Activated CD4-positive, alpha-beta T cell treated with anti-CD3 and anti-CD28 coated beads for 36 hours (primary cell): ENCODE measurements around the gene NDUFAF3. TPM values are rescaled to one million over a fixed set of nuclear protein-coding genes. Genes with fewer than 3 reads are reported as not detected.

Experiments used
- ATAC-seq: fragments of 200-7000 bp; cut with Tn5 transposase; one replicate; pipeline ENCODE4 v1.10.0; 2021; ENCODE audit warnings: mild to moderate bottlenecking, moderate library complexity
- CTCF ChIA-PET: fragments of 350-600 bp; sonication (Branson Sonifier 250); formaldehyde crosslinking; loops from one replicate; lab custom pipeline; 2021; ENCODE audit warnings: antibody characterized with exemption; lab: Charles Lee
- POLR2A ChIA-PET: fragments of 350-600 bp; sonication (Branson Sonifier 250); formaldehyde crosslinking; loops from one replicate; lab custom pipeline; 2021; ENCODE audit warnings: antibody characterized with exemption, inconsistent platforms; lab: Charles Lee
- DNase-seq: peaks from one replicate; pipeline ENCODE4 v3.0.0-alpha.2; 2020
- H3K27ac Mint-ChIP-seq: one replicate; pipeline ENCODE4 v1.8.0; 2021; ENCODE audit warnings: mixed read lengths
- H3K27me3 Mint-ChIP-seq: one replicate; pipeline ENCODE4 v1.8.0; 2021; ENCODE audit warnings: mixed read lengths
- H3K36me3 Mint-ChIP-seq: one replicate; pipeline ENCODE4 v1.8.0; 2021; ENCODE audit warnings: low read depth, mixed read lengths
- H3K4me1 Mint-ChIP-seq: one replicate; pipeline ENCODE4 v1.8.0; 2021; ENCODE audit warnings: mixed read lengths
- H3K4me3 Mint-ChIP-seq: one replicate; pipeline ENCODE4 v1.8.0; 2021; ENCODE audit warnings: mild to moderate bottlenecking, moderate library complexity, mixed read lengths
- H3K9me3 Mint-ChIP-seq: one replicate; pipeline ENCODE4 v1.8.0; 2021; ENCODE audit warnings: low read depth, mixed read lengths
- intact Hi-C, 2 experiments: fragments of 100-400 bp; cut with DNase I in 1 of 2; cut with micrococcal nuclease in 1 of 2; formaldehyde crosslinking; loops; one replicate each; pipeline versions ENCODE4 v1.14.2 to v1.15.1; 2022 to 2024; cut with DNase I, micrococcal nuclease
- total RNA-seq, 2 experiments: library from RNA; stranded (reverse); gene quantifications; one replicate each; pipeline ENCODE4 v1.2.3, GENCODE V29; 2021

NDUFAF3 gene
- total RNA-seq, 2 experiments from 2014 or later: 90.8 to 108 TPM

DNA sequence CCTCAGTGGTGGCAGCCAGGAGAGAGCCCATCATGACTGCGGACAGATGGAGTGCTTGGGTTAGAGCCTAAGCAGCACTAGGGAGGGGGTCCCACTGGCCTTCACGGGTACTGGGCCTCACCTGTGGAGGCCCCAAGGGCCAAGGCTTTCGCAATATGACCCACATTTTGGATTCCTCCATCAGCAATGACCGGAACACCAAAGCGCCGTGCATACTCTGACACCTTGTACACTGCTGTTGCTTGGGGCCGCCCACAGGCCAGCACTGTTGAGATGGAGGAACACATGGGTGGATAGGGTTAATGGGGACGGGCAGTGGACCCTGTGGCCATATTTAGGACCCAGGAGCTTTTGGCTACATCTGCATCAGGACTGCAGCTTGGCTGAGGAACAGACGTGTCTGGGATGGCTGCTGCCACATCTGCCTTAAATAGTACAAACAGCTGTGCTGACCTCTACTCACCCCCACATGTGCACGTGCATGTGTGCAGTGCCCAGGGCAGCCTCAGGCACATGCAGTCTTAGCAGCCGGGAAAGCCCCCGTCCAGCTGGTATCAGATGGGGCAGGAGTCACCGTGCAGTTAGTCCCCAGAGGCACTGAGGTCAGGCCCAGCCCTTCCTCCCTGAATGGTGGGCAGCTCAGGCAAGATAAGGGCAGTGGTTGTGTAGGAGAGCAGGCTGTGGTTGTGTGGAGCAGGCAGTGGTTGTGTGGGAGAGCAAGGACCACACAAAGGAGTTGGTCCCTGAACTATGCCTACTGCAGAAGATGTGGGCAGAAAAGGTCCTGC lies 3.3 kb downstream of the NDUFAF3 start:
- ChIA-PET POLR2A (interaction anchor here (5.0 kb wide), 1 partner anchor 68 kb away, joined by 31 read pairs; the partner anchor contains the start of gene QRICH1), CTCF (interaction anchor here (0.6 to 5.7 kb wide), 5 partner anchors 12 to 399 kb away, joined by 3 to 43 read pairs (median 5); partner anchors contain the start of genes P4HTM and WDR6)
- H3K36me3 Mint-ChIP-seq: peaks cover 69% of the 10 kb centered on the region

DNA sequence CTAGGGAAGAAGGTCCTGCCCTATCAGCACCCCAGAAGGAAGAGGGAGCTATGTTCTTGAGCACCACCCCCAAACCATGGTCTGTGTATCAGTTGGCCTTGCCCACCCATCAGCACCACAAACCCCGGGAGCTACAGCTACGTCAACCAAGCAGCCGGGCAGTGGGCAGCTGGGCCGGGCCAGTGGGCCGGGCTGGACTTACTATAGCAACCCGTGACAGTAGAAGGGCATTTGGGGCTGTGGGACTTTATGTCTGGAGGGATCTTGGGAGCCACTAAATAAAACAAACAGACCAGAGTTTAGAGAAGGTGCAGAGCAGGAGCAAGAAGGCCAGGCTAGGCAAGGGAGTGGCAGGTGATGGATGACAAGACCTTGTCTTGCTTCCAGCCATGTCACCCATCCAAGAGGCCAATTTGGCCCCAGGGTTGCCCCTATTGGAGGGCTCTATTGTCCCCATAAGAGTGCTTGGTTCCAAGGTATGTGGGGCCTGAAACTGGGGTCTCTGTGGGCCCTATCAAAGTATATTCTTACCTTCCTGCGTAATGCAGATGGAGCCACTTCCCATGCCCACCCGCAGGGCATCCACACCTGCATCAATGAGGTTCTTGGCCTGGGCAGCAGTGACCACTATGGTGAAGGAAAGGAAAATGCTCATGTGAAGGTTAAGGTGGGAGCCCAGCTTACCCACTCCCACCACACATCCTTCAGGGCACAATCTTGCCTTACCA lies 4.0 kb downstream of the NDUFAF3 start:
- Mint-ChIP-seq H3K4me3 (peak overlapping the region; percentile 89), H3K36me3 (peaks cover 69% of the 10 kb centered on the region), H3K9me3 (no peaks in the 10 kb centered on the region), H3K27me3 (no peaks in the 10 kb centered on the region), H3K4me1 (peaks cover 63% of the 10 kb centered on the region), H3K27ac (peak overlapping the region; percentile 97)
- POLR2A ChIA-PET: interaction anchor here (5.0 kb wide), 1 partner anchor 68 kb away, joined by 31 read pairs; the partner anchor contains the start of gene QRICH1
- CTCF ChIA-PET: interaction anchor here (0.6 to 5.7 kb wide), 3 partner anchors 19 to 84 kb away, joined by 3 to 43 read pairs (median 5); partner anchors contain the start of genes P4HTM and WDR6
- DNase-seq (no peak), ATAC-seq (no peak)
- intact Hi-C loops: loop anchor here in 1 of 2 experiments (10.0 kb wide), 2 partner anchors 399 to 1551 kb away; partner anchors contain the start of genes AMT, NICN1 and SCAP

More for the DNA sequence above, 3.3 kb downstream of the NDUFAF3 start:
- no peak for DNase-seq
- Mint-ChIP-seq H3K4me1 (peaks cover 64% of the 10 kb centered on the region), H3K4me3 (no peak overlapping the region), H3K27ac (peak overlapping the region; percentile 64), H3K27me3 (no peaks in the 10 kb centered on the region), H3K9me3 (no peaks in the 10 kb centered on the region)
- ATAC-seq: no peak
- intact Hi-C loops: loop anchor here in 1 of 2 experiments (10.0 kb wide), 2 partner anchors 400 to 1550 kb away; partner anchors contain the start of genes AMT, NICN1 and SCAP

DNA sequence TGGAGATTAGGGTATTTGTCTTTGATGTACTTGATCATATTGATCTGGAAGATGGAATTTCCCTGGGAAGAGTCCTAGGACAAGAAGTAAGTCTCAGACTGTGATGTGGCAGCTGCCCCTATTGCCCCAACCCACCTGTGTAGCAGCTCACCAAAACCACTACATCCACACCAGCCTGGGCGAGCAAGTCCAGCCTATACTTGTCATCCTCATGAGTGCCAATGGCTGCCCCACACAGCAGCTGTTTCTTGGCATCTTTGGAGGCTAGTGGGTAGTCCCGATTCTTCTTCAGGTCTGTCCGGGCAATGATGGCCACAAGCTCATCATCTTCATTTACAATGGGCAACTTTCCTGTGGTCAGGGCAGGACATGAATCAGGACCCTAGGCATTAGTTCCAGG lies 4.6 kb downstream of the NDUFAF3 start:
- no peaks in the 10 kb centered on the region for H3K9me3 Mint-ChIP-seq
- peaks cover 72% of the 10 kb centered on the region for H3K36me3 Mint-ChIP-seq
- POLR2A ChIA-PET: interaction anchor here (0.7 kb wide), 2 partner anchors 15 to 385 kb away, joined by 3 read pairs; partner anchors contain the start of genes RHOA and TCTA
- H3K27me3 Mint-ChIP-seq: no peaks in the 10 kb centered on the region
- H3K4me3 Mint-ChIP-seq: peak overlapping the region; percentile 89
- ATAC-seq (no peak), DNase-seq (no peak)
- H3K27ac Mint-ChIP-seq: peak overlapping the region; percentile 97
- intact Hi-C loops: loop anchor here in 1 of 2 experiments (10.0 kb wide), 2 partner anchors 398 to 1552 kb away; partner anchors contain the start of genes AMT, NICN1 and SCAP
- peaks cover 63% of the 10 kb centered on the region for H3K4me1 Mint-ChIP-seq
- CTCF ChIA-PET: interaction anchor here (1.2 kb wide), 1 partner anchor 20 kb away, joined by 3 read pairs; the partner anchor contains the start of gene WDR6

DNA sequence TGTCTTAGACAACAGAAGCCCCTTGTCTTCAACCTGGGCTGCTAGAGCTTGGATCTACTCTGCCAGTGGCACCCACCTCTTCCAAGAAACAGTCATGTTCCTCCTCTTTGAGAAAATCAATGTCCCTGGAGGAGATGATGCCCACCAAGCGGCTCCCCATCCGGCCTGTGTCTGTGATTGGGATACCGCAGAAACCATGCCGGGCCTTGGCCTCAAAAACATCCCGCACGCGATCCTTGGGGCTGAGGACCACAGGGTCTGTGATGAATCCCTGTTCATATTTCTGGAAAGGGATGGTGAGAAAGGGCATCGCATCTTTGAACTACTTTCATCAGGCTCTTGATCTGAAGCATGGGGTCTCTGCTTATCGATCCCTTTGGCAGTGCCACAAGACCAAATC lies 5.7 kb downstream of the NDUFAF3 start:
- ATAC-seq (no peak), DNase-seq (no peak)
- CTCF ChIA-PET: interaction anchor here (2.2 kb wide), 1 partner anchor 66 kb away, joined by 10 read pairs; the partner anchor contains the start of gene QRICH1
- Mint-ChIP-seq H3K27ac (peak overlapping the region; percentile 97), H3K27me3 (no peaks in the 10 kb centered on the region), H3K36me3 (peaks cover 76% of the 10 kb centered on the region), H3K9me3 (no peaks in the 10 kb centered on the region), H3K4me1 (peaks cover 63% of the 10 kb centered on the region), H3K4me3 (peak overlapping the region; percentile 89)
- intact Hi-C loops: loop anchor here (2.0 to 10.0 kb wide), 7 partner anchors 65 to 1553 kb away; partner anchors contain the start of genes AMT (in 1 of the 2), ARIH2 (in 1 of the 2), DAG1 (in 1 of the 2) and NICN1 (in 1 of the 2)
- POLR2A ChIA-PET: interaction anchor here (0.6 kb wide), 1 partner anchor 1351 kb away, joined by 3 read pairs; no protein-coding TSS in a partner anchor

DNA sequence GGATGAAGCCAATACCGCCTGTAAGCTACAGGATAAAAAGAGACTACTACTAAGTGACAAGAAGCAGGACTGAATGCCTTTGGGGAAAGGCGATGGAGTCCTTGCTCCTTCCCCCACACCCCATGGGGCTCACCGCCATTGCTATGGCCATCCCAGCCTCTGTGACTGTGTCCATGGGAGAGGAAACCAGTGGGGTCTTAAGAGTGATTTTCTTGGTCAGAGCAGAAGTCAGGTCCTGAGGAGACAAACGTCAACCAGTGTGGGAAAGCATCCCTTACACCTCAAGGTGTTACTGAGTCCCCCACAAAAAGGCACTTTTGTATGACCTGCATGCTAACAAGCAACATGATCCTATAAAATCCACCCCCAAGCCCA lies 6.4 kb downstream of the NDUFAF3 start:
- H3K4me1 Mint-ChIP-seq: peaks cover 58% of the 10 kb centered on the region
- CTCF ChIA-PET: interaction anchor here (1.7 to 2.2 kb wide), 3 partner anchors 21 to 66 kb away, joined by 7 to 10 read pairs (median 9); partner anchors contain the start of genes QRICH1 and WDR6

DNA sequence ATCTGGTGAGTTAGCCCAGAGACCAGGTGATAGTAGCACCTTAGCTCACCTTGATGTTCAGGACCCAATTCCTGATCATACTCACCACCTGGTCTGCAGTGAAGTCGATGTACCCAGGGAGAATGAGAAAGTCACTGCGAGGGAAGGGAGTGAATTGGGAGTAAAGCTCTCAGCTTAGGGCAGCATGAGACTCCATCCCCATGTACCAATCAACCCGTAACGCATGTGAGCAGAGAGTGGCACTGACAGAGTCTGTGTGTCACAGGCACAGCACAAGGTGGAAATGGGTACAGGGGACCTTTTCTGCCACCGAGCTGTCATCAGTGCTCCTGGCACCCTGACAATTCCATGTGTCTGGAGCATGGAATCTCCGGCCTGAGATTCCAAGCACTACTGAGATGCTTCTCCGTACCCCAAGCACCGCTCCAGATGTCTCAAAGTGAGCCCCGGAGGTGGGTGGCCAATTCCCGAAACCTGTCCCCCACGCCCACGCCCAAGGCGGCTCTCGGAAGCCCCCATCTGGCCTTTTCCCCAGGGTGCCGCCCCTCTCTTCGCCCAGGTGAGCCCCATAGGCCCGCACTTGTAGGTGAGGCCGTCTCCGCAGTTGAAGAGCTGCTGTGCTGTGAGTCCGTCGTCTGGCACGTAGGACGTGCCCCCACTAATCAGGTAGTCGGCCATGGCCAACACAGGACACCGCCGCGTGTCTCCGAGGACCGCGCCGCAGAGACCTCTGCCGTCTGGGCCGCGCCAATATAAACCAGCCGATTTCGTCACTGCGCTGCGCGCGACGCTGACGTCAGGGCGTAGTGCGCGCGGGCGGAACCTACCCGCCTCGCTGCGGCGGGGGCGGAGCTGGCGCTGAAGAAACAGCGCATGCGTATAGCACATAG lies 7.0 kb downstream of the NDUFAF3 start, which contains the start of gene IMPDH2:
Gene IMPDH2 (minus strand): TSS at position 726 of the 890 bp plus-strand sequence. CDS start 48 bp downstream, at position 678.
- H3K9me3 Mint-ChIP-seq: no peaks in the 10 kb centered on the region
- DNase-seq: peak; percentile 96
- ChIA-PET CTCF (interaction anchor here (0.5 to 2.2 kb wide), 8 partner anchors 8 to 597 kb away, joined by 3 to 10 read pairs (median 3); partner anchors contain the start of genes QRICH1 and WDR6), POLR2A (interaction anchor here (0.6 to 1.8 kb wide), 16 partner anchors 8 to 383 kb away, joined by 3 to 26 read pairs (median 5); partner anchors contain the start of genes DALRD3, IP6K2, P4HTM and QRICH1)
- peak; percentile 93 for ATAC-seq
- peaks cover 68% of the 10 kb centered on the region for H3K36me3 Mint-ChIP-seq
- intact Hi-C loops: loop anchor here (1.0 to 10.0 kb wide), 13 partner anchors 8 to 1554 kb away; partner anchors contain the start of genes AMT (in 1 of the 2), ARIH2 (in 1 of the 2), DAG1 (in 1 of the 2) and NICN1 (in 1 of the 2)
- H3K27ac Mint-ChIP-seq: peak within 1 kb of the TSS; percentile 97
- peak within 1 kb of the TSS; percentile 89 for H3K4me3 Mint-ChIP-seq
- no peaks in the 10 kb centered on the region for H3K27me3 Mint-ChIP-seq
- H3K4me1 Mint-ChIP-seq: peaks cover 53% of the 10 kb centered on the region

More for the DNA sequence above, 6.4 kb downstream of the NDUFAF3 start:
- Mint-ChIP-seq H3K4me3 (peak overlapping the region; percentile 89), H3K36me3 (peaks cover 74% of the 10 kb centered on the region), H3K9me3 (no peaks in the 10 kb centered on the region), H3K27ac (peak overlapping the region; percentile 97), H3K27me3 (no peaks in the 10 kb centered on the region)
- intact Hi-C loops: loop anchor here (2.0 to 10.0 kb wide), 7 partner anchors 65 to 1553 kb away; partner anchors contain the start of genes AMT (in 1 of the 2), ARIH2 (in 1 of the 2), DAG1 (in 1 of the 2) and NICN1 (in 1 of the 2)
- POLR2A ChIA-PET: interaction anchor here (0.6 to 1.8 kb wide), 6 partner anchors 8 to 383 kb away, joined by 3 to 26 read pairs (median 6); partner anchors contain the start of genes DALRD3 and RHOA
- no peak for ATAC-seq
- no peak for DNase-seq

DNA sequence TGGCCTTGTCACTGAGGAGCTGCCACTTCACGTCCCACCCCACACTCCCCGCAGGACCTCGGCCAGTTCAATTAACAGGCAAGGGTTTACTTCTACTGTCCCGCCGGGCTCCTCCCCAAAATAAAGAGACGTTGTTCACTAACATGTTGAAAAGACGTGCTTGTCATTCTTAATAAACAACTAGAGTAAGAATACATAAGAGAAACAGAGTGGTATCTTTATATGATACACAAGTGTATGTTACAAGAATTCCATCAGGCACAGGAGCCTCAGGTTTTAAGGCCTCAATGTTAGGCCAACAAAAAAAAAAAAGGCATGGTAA lies 7.6 kb downstream of the NDUFAF3 start:
- ChIA-PET POLR2A (interaction anchor here (0.6 to 1.8 kb wide), 14 partner anchors 9 to 313 kb away, joined by 3 to 26 read pairs (median 6); partner anchors contain the start of genes DALRD3, IP6K2, P4HTM and QRICH1), CTCF (interaction anchor here (0.5 to 2.2 kb wide), 8 partner anchors 9 to 597 kb away, joined by 3 to 10 read pairs (median 3); partner anchors contain the start of genes QRICH1 and WDR6)
- peaks cover 62% of the 10 kb centered on the region for H3K36me3 Mint-ChIP-seq
- no peak for DNase-seq
- H3K4me1 Mint-ChIP-seq: peaks cover 47% of the 10 kb centered on the region
- H3K9me3 Mint-ChIP-seq: no peaks in the 10 kb centered on the region
- intact Hi-C loops: loop anchor here (1.0 to 10.0 kb wide), 13 partner anchors 8 to 1555 kb away; partner anchors contain the start of genes AMT (in 1 of the 2), ARIH2 (in 1 of the 2), DAG1 (in 1 of the 2) and NICN1 (in 1 of the 2)
- H3K4me3 Mint-ChIP-seq: peak overlapping the region; percentile 89
- peak overlapping the region; percentile 97 for H3K27ac Mint-ChIP-seq
- no peaks in the 10 kb centered on the region for H3K27me3 Mint-ChIP-seq
- ATAC-seq: no peak

DNA sequence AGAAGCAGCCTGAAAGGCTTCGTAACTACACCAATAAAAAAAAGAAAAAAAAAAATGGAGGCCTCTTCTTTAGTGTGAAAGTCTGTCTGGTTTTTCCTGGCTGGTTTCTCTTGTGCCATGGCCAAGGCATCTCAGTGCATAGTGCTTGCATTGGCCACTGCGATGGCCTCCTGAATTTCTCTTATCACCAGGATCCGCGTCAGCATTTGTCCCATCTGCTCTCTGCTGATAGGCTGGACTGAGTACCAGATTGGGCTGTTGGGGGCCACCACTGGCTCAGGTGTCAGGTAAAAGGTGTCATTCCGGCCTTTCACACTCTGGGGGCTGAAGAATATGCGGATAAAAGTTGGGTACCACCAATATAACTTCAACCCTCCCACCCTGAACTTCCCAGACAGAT lies 8.4 kb downstream of the NDUFAF3 start:
- Mint-ChIP-seq H3K27ac (peak overlapping the region; percentile 10), H3K4me1 (peaks cover 39% of the 10 kb centered on the region), H3K27me3 (no peaks in the 10 kb centered on the region), H3K36me3 (peaks cover 58% of the 10 kb centered on the region), H3K4me3 (no peak overlapping the region), H3K9me3 (no peaks in the 10 kb centered on the region)
- intact Hi-C loops: no loop called here
- CTCF ChIA-PET: no interaction called here
- DNase-seq (no peak), ATAC-seq (no peak)
- POLR2A ChIA-PET: interaction anchor here (0.6 kb wide), 1 partner anchor 330 kb away, joined by 3 read pairs; no protein-coding TSS in a partner anchor

DNA sequence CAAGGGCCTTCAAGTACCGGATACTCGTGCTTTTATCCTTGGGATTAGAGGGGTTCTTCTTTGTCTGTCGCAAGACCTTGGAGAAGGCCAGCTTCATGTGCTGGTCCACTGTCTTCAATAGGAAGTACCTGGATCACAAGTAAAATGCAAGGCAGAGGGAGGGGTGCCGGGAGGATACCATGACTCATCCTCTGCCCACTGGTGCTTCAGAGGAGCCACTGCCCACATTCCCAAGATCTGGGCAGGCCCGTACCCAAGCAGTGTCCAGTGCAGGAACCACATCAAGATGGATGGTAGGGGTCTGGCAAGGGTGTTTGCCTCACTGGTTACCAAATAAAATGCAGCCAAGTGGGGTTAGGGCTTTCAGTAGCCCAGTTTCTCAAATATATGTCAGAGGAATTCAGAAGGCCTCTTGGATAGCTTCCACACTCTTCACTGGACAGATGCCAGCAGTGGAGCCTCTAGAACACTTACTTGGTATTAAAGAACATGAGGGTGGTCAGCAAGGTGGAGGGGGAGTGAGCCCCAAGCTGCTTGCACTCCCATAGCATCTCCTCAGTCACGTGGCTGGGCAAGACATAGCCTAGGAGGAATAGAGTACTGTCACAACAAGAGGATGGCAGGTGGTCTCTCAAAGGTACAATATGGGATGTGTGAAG lies 10.9 kb downstream of the NDUFAF3 start:
- no peak for DNase-seq
- Mint-ChIP-seq H3K36me3 (peaks cover 43% of the 10 kb centered on the region), H3K27ac (no peak overlapping the region), H3K4me3 (no peak overlapping the region), H3K27me3 (no peaks in the 10 kb centered on the region), H3K4me1 (peaks cover 15% of the 10 kb centered on the region), H3K9me3 (no peaks in the 10 kb centered on the region)
- ChIA-PET CTCF (no interaction called here), POLR2A (no interaction called here)
- intact Hi-C loops: no loop called here
- ATAC-seq: no peak
